ENCODE results near the gene ATF5.

The ATF5 gene

GRCh38 chr19:49972841-49973240, 43.8 kb downstream of the ATF5 start:
- H2BK5ac ChIP-seq (ENCODE audit: low read depth, low read length, poor library complexity), result no peak overlapping the region
- H3K27ac ChIP-seq (ENCODE audit: low read depth, low read length), result no peak overlapping the region
- H2BK12ac ChIP-seq (ENCODE audit: low read length), result no peak overlapping the region
- H3K18ac ChIP-seq (ENCODE audit: low read length), result no peak overlapping the region
- no peak overlapping the region for H2AK5ac ChIP-seq (ENCODE audit: low read length)
- no peaks in the 10 kb centered on the region for H3K79me1 ChIP-seq (ENCODE audit: low read length)
- H3K79me2 ChIP-seq (ENCODE audit: control insufficient read depth, insufficient read depth, low read length, poor library complexity), result no peaks in the 10 kb centered on the region
- no peak overlapping the region for H3K14ac ChIP-seq (ENCODE audit: low read length)
- H4K91ac ChIP-seq (ENCODE audit: low read depth, low read length), result no peak overlapping the region
- H3K9ac ChIP-seq (ENCODE audit: low read length), result no peak overlapping the region
- WGBS (ENCODE audit: extremely low coverage, insufficient coverage, insufficient read length), result no CpG with 5 or more reads among the region's 6 CpGs
- no peak overlapping the region for H4K12ac ChIP-seq (ENCODE audit: low read depth, low read length)
- no peak overlapping the region for H2AFZ ChIP-seq (ENCODE audit: insufficient read depth, low read length, poor library complexity)
- no peaks in the 10 kb centered on the region for H3K4me1 ChIP-seq (ENCODE audit: control insufficient read depth in 1 of 2, insufficient read depth in 2 of 2, low read length in 2 of 2)
- no peaks in the 10 kb centered on the region for H3K27me3 ChIP-seq (ENCODE audit: insufficient read depth, low read length)
- no peak overlapping the region for H4K8ac ChIP-seq (ENCODE audit: low read depth, low read length)
- no peak overlapping the region for H3K4ac ChIP-seq (ENCODE audit: low read depth, low read length)
- peaks cover 2 to 10% of the 10 kb centered on the region in 2 experiments for H3K36me3 ChIP-seq (ENCODE audit: control insufficient read depth in 1 of 2, insufficient read depth in 2 of 2, low read length in 2 of 2)
- peak overlapping the region; percentile 8 for H3K23ac ChIP-seq (ENCODE audit: low read length)
- no peak for DNase-seq
- H3K9me3 ChIP-seq (ENCODE audit: insufficient read depth, low read depth, low read length), result peaks cover 2% of the 10 kb centered on the region
- no peak overlapping the region for H3K4me3 ChIP-seq (ENCODE audit: low read depth, low read length)
- no peak overlapping the region for H3K4me2 ChIP-seq (ENCODE audit: low read length)
- H2BK120ac ChIP-seq (ENCODE audit: insufficient read depth, low read length, poor library complexity), result no peak overlapping the region

GRCh38 chr19:49973987-49974386, 45.0 kb downstream of the ATF5 start:
- no peak overlapping the region for H4K91ac ChIP-seq (ENCODE audit: low read depth, low read length)
- no peaks in the 10 kb centered on the region for H3K4me1 ChIP-seq (ENCODE audit: control insufficient read depth in 1 of 2, insufficient read depth in 2 of 2, low read length in 2 of 2)
- DNase-seq, result no peak
- H2BK5ac ChIP-seq (ENCODE audit: low read depth, low read length, poor library complexity), result no peak overlapping the region
- H4K8ac ChIP-seq (ENCODE audit: low read depth, low read length), result no peak overlapping the region
- no peak overlapping the region for H2BK120ac ChIP-seq (ENCODE audit: insufficient read depth, low read length, poor library complexity)
- no peak overlapping the region for H2AFZ ChIP-seq (ENCODE audit: insufficient read depth, low read length, poor library complexity)
- no peak overlapping the region for H3K27ac ChIP-seq (ENCODE audit: low read depth, low read length)
- H3K4me3 ChIP-seq (ENCODE audit: low read depth, low read length), result no peak overlapping the region
- peaks cover 2% of the 10 kb centered on the region for H3K9me3 ChIP-seq (ENCODE audit: insufficient read depth, low read depth, low read length)
- no peak overlapping the region for H3K18ac ChIP-seq (ENCODE audit: low read length)
- H3K4me2 ChIP-seq (ENCODE audit: low read length), result no peak overlapping the region
- no peaks in the 10 kb centered on the region for H3K79me2 ChIP-seq (ENCODE audit: control insufficient read depth, insufficient read depth, low read length, poor library complexity)
- no peak overlapping the region for H4K12ac ChIP-seq (ENCODE audit: low read depth, low read length)
- no peak overlapping the region for H3K4ac ChIP-seq (ENCODE audit: low read depth, low read length)
- no CpG with 5 or more reads among the region's 18 CpGs for WGBS (ENCODE audit: extremely low coverage, insufficient coverage, insufficient read length)
- no peak overlapping the region for H3K9ac ChIP-seq (ENCODE audit: low read length)
- H3K27me3 ChIP-seq (ENCODE audit: insufficient read depth, low read length), result no peaks in the 10 kb centered on the region
- H3K23ac ChIP-seq (ENCODE audit: low read length), result peak overlapping the region; percentile 85
- no peak overlapping the region for H2AK5ac ChIP-seq (ENCODE audit: low read length)
- no peak overlapping the region for H3K14ac ChIP-seq (ENCODE audit: low read length)
- H2BK12ac ChIP-seq (ENCODE audit: low read length), result no peak overlapping the region
- peaks cover 3 to 17% of the 10 kb centered on the region in 2 experiments for H3K36me3 ChIP-seq (ENCODE audit: control insufficient read depth in 1 of 2, insufficient read depth in 2 of 2, low read length in 2 of 2)
- H3K79me1 ChIP-seq (ENCODE audit: low read length), result no peaks in the 10 kb centered on the region

- Histone ChIP-seq H2BK120ac (ENCODE audit: insufficient read depth, low read length, poor library complexity) (no peak overlapping the region), H3K27me3 (ENCODE audit: insufficient read depth, low read length) (no peaks in the 10 kb centered on the region), H2AK5ac (ENCODE audit: low read length) (no peak overlapping the region), H3K27ac (ENCODE audit: low read depth, low read length) (no peak overlapping the region), H3K9ac (ENCODE audit: low read length) (no peak overlapping the region), H2AFZ (ENCODE audit: insufficient read depth, low read length, poor library complexity) (no peak overlapping the region), H3K4me2 (ENCODE audit: low read length) (no peak overlapping the region), H4K8ac (ENCODE audit: low read depth, low read length) (no peak overlapping the region), H3K14ac (ENCODE audit: low read length) (no peak overlapping the region), H3K4ac (ENCODE audit: low read depth, low read length) (no peak overlapping the region), H3K18ac (ENCODE audit: low read length) (no peak overlapping the region), H3K79me2 (ENCODE audit: control insufficient read depth, insufficient read depth, low read length, poor library complexity) (no peaks in the 10 kb centered on the region), H4K91ac (ENCODE audit: low read depth, low read length) (no peak overlapping the region), H3K4me1 (ENCODE audit: control insufficient read depth in 1 of 2, insufficient read depth in 2 of 2, low read length in 2 of 2) (no peaks in the 10 kb centered on the region), H3K9me3 (ENCODE audit: insufficient read depth, low read depth, low read length) (peaks cover 2% of the 10 kb centered on the region), H3K23ac (ENCODE audit: low read length) (no peak overlapping the region), H2BK5ac (ENCODE audit: low read depth, low read length, poor library complexity) (no peak overlapping the region), H3K36me3 (ENCODE audit: control insufficient read depth in 1 of 2, insufficient read depth in 2 of 2, low read length in 2 of 2) (peaks cover 3 to 18% of the 10 kb centered on the region in 2 experiments), H3K4me3 (ENCODE audit: low read depth, low read length) (no peak overlapping the region), H3K79me1 (ENCODE audit: low read length) (no peaks in the 10 kb centered on the region), H4K12ac (ENCODE audit: low read depth, low read length) (no peak overlapping the region), H2BK12ac (ENCODE audit: low read length) (no peak overlapping the region)
- DNase-seq, result no peak
- WGBS (ENCODE audit: extremely low coverage, insufficient coverage, insufficient read length), result no CpG with 5 or more reads among the region's 7 CpGs
Measured at GRCh38 chr19:49975051-49975450, 46.0 kb downstream of the ATF5 start.

GRCh38 chr19:49976496-49976895, 47.5 kb downstream of the ATF5 start:
- Histone ChIP-seq H3K4me1 (ENCODE audit: control insufficient read depth in 1 of 2, insufficient read depth in 2 of 2, low read length in 2 of 2) (no peaks in the 10 kb centered on the region), H3K79me1 (ENCODE audit: low read length) (no peaks in the 10 kb centered on the region), H3K4me3 (ENCODE audit: low read depth, low read length) (no peak overlapping the region), H3K27ac (ENCODE audit: low read depth, low read length) (no peak overlapping the region), H3K18ac (ENCODE audit: low read length) (no peak overlapping the region), H2AFZ (ENCODE audit: insufficient read depth, low read length, poor library complexity) (no peak overlapping the region), H3K23ac (ENCODE audit: low read length) (no peak overlapping the region), H3K4ac (ENCODE audit: low read depth, low read length) (no peak overlapping the region), H4K8ac (ENCODE audit: low read depth, low read length) (no peak overlapping the region), H2BK120ac (ENCODE audit: insufficient read depth, low read length, poor library complexity) (no peak overlapping the region), H3K27me3 (ENCODE audit: insufficient read depth, low read length) (no peaks in the 10 kb centered on the region), H3K4me2 (ENCODE audit: low read length) (no peak overlapping the region), H2AK5ac (ENCODE audit: low read length) (no peak overlapping the region), H3K36me3 (ENCODE audit: control insufficient read depth in 1 of 2, insufficient read depth in 2 of 2, low read length in 2 of 2) (peaks cover 3 to 20% of the 10 kb centered on the region in 2 experiments), H3K79me2 (ENCODE audit: control insufficient read depth, insufficient read depth, low read length, poor library complexity) (no peaks in the 10 kb centered on the region), H3K9ac (ENCODE audit: low read length) (no peak overlapping the region), H4K91ac (ENCODE audit: low read depth, low read length) (no peak overlapping the region), H4K12ac (ENCODE audit: low read depth, low read length) (no peak overlapping the region), H3K14ac (ENCODE audit: low read length) (no peak overlapping the region), H2BK5ac (ENCODE audit: low read depth, low read length, poor library complexity) (no peak overlapping the region), H2BK12ac (ENCODE audit: low read length) (no peak overlapping the region), H3K9me3 (ENCODE audit: insufficient read depth, low read depth, low read length) (peaks cover 2% of the 10 kb centered on the region)
- WGBS (ENCODE audit: extremely low coverage, insufficient coverage, insufficient read length), result no CpG with 5 or more reads among the region's 3 CpGs
- peak in 1 of 2 donors; percentile 25 for DNase-seq

Measured in trophoblast cell (in vitro differentiated cells and primary cell).